ENCODE results near the gene STKLD1.
"Not testable (repeated sequence)": the region's sequence is repeated elsewhere in the genome, so short reads cannot be mapped to it uniquely, and the experiment has no call there.

GRCh38 chr9:133391449-133391848 lies 15.3 kb downstream of the STKLD1 start:
- not testable (repeated sequence) for TF ChIP-seq ZNF302 (CRISPR knock-in tag; IDR thresholded peaks at IDR 0.05); POLR2A (IDR thresholded peaks at IDR 0.05; ENCODE audit: low read length); MAX (IDR thresholded peaks at IDR 0.05); EP300 (IDR thresholded peaks at IDR 0.05); KDM1A (IDR thresholded peaks at IDR 0.05; ENCODE audit: low read depth); RARB (CRISPR knock-in tag; IDR thresholded peaks at IDR 0.05); SMC3 (IDR thresholded peaks at IDR 0.05)
- TF ChIP-seq, protein P1, sequence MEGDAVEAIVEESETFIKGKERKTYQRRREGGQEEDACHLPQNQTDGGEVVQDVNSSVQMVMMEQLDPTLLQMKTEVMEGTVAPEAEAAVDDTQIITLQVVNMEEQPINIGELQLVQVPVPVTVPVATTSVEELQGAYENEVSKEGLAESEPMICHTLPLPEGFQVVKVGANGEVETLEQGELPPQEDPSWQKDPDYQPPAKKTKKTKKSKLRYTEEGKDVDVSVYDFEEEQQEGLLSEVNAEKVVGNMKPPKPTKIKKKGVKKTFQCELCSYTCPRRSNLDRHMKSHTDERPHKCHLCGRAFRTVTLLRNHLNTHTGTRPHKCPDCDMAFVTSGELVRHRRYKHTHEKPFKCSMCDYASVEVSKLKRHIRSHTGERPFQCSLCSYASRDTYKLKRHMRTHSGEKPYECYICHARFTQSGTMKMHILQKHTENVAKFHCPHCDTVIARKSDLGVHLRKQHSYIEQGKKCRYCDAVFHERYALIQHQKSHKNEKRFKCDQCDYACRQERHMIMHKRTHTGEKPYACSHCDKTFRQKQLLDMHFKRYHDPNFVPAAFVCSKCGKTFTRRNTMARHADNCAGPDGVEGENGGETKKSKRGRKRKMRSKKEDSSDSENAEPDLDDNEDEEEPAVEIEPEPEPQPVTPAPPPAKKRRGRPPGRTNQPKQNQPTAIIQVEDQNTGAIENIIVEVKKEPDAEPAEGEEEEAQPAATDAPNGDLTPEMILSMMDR (IDR thresholded peaks at IDR 0.05) = not testable (repeated sequence)
- TF ChIP-seq, protein P2, sequence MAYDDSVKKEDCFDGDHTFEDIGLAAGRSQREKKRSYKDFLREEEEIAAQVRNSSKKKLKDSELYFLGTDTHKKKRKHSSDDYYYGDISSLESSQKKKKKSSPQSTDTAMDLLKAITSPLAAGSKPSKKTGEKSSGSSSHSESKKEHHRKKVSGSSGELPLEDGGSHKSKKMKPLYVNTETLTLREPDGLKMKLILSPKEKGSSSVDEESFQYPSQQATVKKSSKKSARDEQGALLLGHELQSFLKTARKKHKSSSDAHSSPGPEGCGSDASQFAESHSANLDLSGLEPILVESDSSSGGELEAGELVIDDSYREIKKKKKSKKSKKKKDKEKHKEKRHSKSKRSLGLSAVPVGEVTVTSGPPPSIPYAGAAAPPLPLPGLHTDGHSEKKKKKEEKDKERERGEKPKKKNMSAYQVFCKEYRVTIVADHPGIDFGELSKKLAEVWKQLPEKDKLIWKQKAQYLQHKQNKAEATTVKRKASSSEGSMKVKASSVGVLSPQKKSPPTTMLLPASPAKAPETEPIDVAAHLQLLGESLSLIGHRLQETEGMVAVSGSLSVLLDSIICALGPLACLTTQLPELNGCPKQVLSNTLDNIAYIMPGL (CRISPR knock-in tag; IDR thresholded peaks at IDR 0.05; ENCODE audit: borderline replicate concordance) = not testable (repeated sequence)

All from A549 (cell line).